ENCODE results near the gene CTRB2. TPM values are rescaled to one million over a fixed set of nuclear protein-coding genes. Genes with fewer than 3 reads are reported as not detected.

Gene CTRB2
- polyA plus RNA-seq (2012; rRNA removed), result not detected in 2 replicates
- polyA plus RNA-seq (2012; cell fraction: cytosol; rRNA removed), result not detected in 2 replicates
- polyA plus RNA-seq (2012; cell fraction: nucleus; rRNA removed), result 0.04 TPM in 1 of 2 replicates, not detected in the other

- Histone ChIP-seq H2AFZ (ENCODE audit: low read depth) (no peak within 1 kb of the TSS), H3K4me3 (ENCODE audit: low read depth in 2 of 2, low read length in 1 of 2) (no peak within 1 kb of the TSS), H3K4me1 (ENCODE audit: control insufficient read depth in 1 of 2, insufficient read depth in 2 of 2, low read depth in 1 of 2, low read length in 1 of 2) (no peaks in the 10 kb centered on the region), H3K79me2 (ENCODE audit: insufficient read depth) (no peaks in the 10 kb centered on the region), H3K27me3 (ENCODE audit: insufficient read depth) (no peaks in the 10 kb centered on the region), H3K9me2 (no peaks in the 10 kb centered on the region), H3K4me2 (no peak within 1 kb of the TSS), H3K36me3 (replicated peaks in 1 of 2; ENCODE audit: control insufficient read depth in 1 of 2, insufficient read depth in 2 of 2, low read length in 1 of 2) (no peaks in the 10 kb centered on the region), H3K27ac (ENCODE audit: low read depth in 2 of 2, low read length in 1 of 2) (no peak within 1 kb of the TSS), H3K9me3 (no peaks in the 10 kb centered on the region), H4K20me1 (ENCODE audit: insufficient read depth) (no peaks in the 10 kb centered on the region), H3K9ac (no peak within 1 kb of the TSS), H3F3A (replicated peaks; ENCODE audit: insufficient read depth) (no peaks in the 10 kb centered on the region)
- 91% methylated on average over 11 of the region's 24 CpGs for WGBS (ENCODE audit: low lambda C conversion rate)
- ChIA-PET CTCF (interaction anchor here (1.1 kb wide), 1 partner anchor 257 kb away, joined by 3 read pairs; the partner anchor contains the start of gene TMEM170A), POLR2A (no interaction called here)
- no peak for DNase-seq
- TF ChIP-seq FOXM1 (IDR thresholded peaks at IDR 0.05; ENCODE audit: low read depth) (no peak), NRF1 (IDR thresholded peaks at IDR 0.05; ENCODE audit: low read depth, low read length) (no peak), TEAD4 (IDR thresholded peaks at IDR 0.05; ENCODE audit: borderline replicate concordance, insufficient read depth) (no peak), CHD2 (IDR thresholded peaks at IDR 0.05; ENCODE audit: low read length, partially characterized antibody) (no peak), RAD21 (IDR thresholded peaks at IDR 0.05; ENCODE audit: low read length) (no peak), MXI1 (IDR thresholded peaks at IDR 0.05; ENCODE audit: low read depth, low read length) (no peak), GATA2 (CRISPR knock-in tag; IDR thresholded peaks at IDR 0.05) (no peak), YY1 (IDR thresholded peaks at IDR 0.05; ENCODE audit: low read depth) (no peak), RCOR1 (IDR thresholded peaks at IDR 0.05; ENCODE audit: low read length) (no peak), SMC3 (IDR thresholded peaks at IDR 0.05; ENCODE audit: low read depth, low read length) (no peak), FOXJ3 (CRISPR knock-in tag; IDR thresholded peaks at IDR 0.05) (no peak), TCF12 (IDR thresholded peaks at IDR 0.05) (no peak), IRF3 (IDR thresholded peaks at IDR 0.05; ENCODE audit: low read depth, low read length) (no peak), EZH2phosphoT487 (IDR thresholded peaks at IDR 0.05; ENCODE audit: borderline replicate concordance, low read depth) (no peak), USF1 (IDR thresholded peaks at IDR 0.05; ENCODE audit: borderline replicate concordance, low read depth) (no peak), ZBTB33 (IDR thresholded peaks at IDR 0.05; ENCODE audit: borderline replicate concordance, low read depth) (no peak), CTCF (IDR thresholded peaks at IDR 0.05) (no peak), REST (IDR thresholded peaks at IDR 0.05; ENCODE audit: low read depth, low read length) (no peak)
Measured at GRCh38 chr16:75206749-75207451, at the start of gene CTRB2. CTRB2 (minus strand) TSS chr16:75207161; CDS start chr16:75207141, 20 bp downstream.

Measured in SK-N-SH (cell line).